ENCODE measurements around the gene ECHDC1. TPM values are rescaled to one million over a fixed set of nuclear protein-coding genes. Genes with fewer than 3 reads are reported as not detected.

Gene ECHDC1
- total RNA-seq, 1 donor from 2014 or later: 3.3 TPM

GRCh38 chr6:127383988-127384387, 40.6 kb upstream of the ECHDC1 start:
- TF ChIP-seq CTCF (IDR thresholded peaks at IDR 0.05): no peak
- intact Hi-C loops (cut with DNase I): no loop called here
- no peak for DNase-seq (ENCODE audit: low spot score in 2 of 2)
- Histone ChIP-seq H3K27ac (no peak overlapping the region), H3K4me3 (no peak overlapping the region), H3K36me3 (no peaks in the 10 kb centered on the region), H3K27me3 (no peaks in the 10 kb centered on the region), H3K9me3 (no peaks in the 10 kb centered on the region), H3K4me1 (no peaks in the 10 kb centered on the region)

DNA sequence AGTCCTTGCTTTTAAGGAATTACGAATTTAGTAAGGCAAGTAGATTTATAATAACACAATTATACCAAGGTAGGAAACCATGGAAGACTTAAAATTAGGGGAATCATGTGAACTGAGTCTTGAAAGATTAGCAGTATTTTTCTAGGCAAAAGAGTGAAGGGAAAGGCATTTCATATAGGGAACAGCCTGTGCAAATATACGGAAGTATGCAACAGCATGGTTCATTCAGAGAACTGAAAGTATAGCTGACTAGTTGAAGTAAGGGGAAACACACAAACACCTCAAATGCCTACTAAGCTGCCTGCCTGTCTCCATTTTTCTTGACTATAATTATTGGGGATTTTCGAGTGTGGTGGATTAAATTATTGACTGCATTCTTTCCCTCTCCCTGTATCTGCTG, 39.0 kb upstream of the ECHDC1 start:
- TF ChIP-seq CTCF (IDR thresholded peaks at IDR 0.05): no peak
- Histone ChIP-seq H3K27ac (no peak overlapping the region), H3K4me1 (no peaks in the 10 kb centered on the region), H3K4me3 (no peak overlapping the region), H3K27me3 (no peaks in the 10 kb centered on the region), H3K36me3 (no peaks in the 10 kb centered on the region), H3K9me3 (no peaks in the 10 kb centered on the region)
- intact Hi-C loops (cut with DNase I): no loop called here
- no peak for DNase-seq (ENCODE audit: low spot score in 2 of 2)

- H3K9me3 ChIP-seq: no peaks in the 10 kb centered on the region
- intact Hi-C loops (cut with DNase I): no loop called here
- no peak overlapping the region for H3K27ac ChIP-seq
- no peaks in the 10 kb centered on the region for H3K27me3 ChIP-seq
- H3K4me1 ChIP-seq: no peaks in the 10 kb centered on the region
- no peak for TF ChIP-seq CTCF (IDR thresholded peaks at IDR 0.05)
- DNase-seq (ENCODE audit: low spot score in 2 of 2): no peak
- H3K4me3 ChIP-seq: no peak overlapping the region
- no peaks in the 10 kb centered on the region for H3K36me3 ChIP-seq
These were observed 38.0 kb upstream of the ECHDC1 start for GRCh38 chr6:127381384-127381783.

- intact Hi-C loops (cut with DNase I): no loop called here
These were observed 33.3 kb upstream of the ECHDC1 start for GRCh38 chr6:127376685-127377084.

DNA sequence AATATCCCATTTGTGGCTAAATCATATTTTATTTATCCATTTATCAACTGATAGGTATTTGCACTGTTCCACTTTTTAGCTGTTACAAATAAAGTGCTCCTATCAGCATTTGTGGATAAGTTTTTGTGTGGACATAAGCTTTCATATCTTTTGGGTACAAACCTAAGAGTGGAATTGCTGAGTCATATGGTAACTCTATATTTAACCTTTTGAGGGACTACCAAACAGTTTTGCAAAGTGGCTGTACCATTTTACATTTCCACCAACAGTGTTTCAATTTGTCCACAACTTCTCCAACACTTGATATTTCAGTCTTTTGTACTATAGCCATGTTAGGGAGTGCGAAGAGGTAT, 23.6 kb upstream of the ECHDC1 start:
- H3K9me3 ChIP-seq: peaks cover 0 to 10% of the 10 kb centered on the region in 2 donors
- no peak overlapping the region for H3K4me3 ChIP-seq
- H3K27ac ChIP-seq: no peak overlapping the region
- DNase-seq (ENCODE audit: low spot score in 2 of 2): no peak
- no peaks in the 10 kb centered on the region for H3K27me3 ChIP-seq
- no peaks in the 10 kb centered on the region for H3K36me3 ChIP-seq
- TF ChIP-seq CTCF (IDR thresholded peaks at IDR 0.05): no peak
- H3K4me1 ChIP-seq: peaks cover 0 to 6% of the 10 kb centered on the region in 2 donors
- intact Hi-C loops (cut with DNase I): no loop called here

More at GRCh38 chr6:127376685-127377084, 33.3 kb upstream of the ECHDC1 start:
- Histone ChIP-seq H3K36me3 (no peaks in the 10 kb centered on the region), H3K27me3 (no peaks in the 10 kb centered on the region), H3K27ac (no peak overlapping the region), H3K4me1 (no peaks in the 10 kb centered on the region), H3K9me3 (peaks cover 7 to 13% of the 10 kb centered on the region in 2 donors), H3K4me3 (no peak overlapping the region)
- no peak for TF ChIP-seq CTCF (IDR thresholded peaks at IDR 0.05)
- DNase-seq (ENCODE audit: low spot score in 2 of 2): no peak

Measured in ascending aorta (tissue), 2 donors.